WTC11 (cell line): Measurements from ENCODE around the gene DAND5. TPM values are rescaled to one million over a fixed set of nuclear protein-coding genes. Genes with fewer than 3 reads are reported as not detected.

Experiments
- ATAC-seq: fragments of 200-7000 bp; cut with Tn5 transposase; 2 replicates; pipeline ENCODE4 v1.10.0; 2021; ENCODE audit warnings: mild to moderate bottlenecking, moderate library complexity
- CTCF ChIA-PET: fragments of 300-600 bp; sonication (Branson Sonifier 250); formaldehyde crosslinking; loops from one replicate; lab custom pipeline; 2021; ENCODE audit warnings: antibody characterized with exemption; lab: Charles Lee
- POLR2A ChIA-PET: fragments of 350-600 bp; sonication (Branson Sonifier 250); formaldehyde crosslinking; loops from one replicate; lab custom pipeline; 2021; ENCODE audit warnings: antibody characterized with exemption; lab: Charles Lee
- DNase-seq: peaks from one replicate; pipeline ENCODE4 v3.0.0; 2021; ENCODE audit warnings: low spot score
- H3K27ac Mint-ChIP-seq: 2 replicates; pipeline ENCODE4 v1.8.0; 2021; ENCODE audit warnings: mixed read lengths
- H3K27me3 Mint-ChIP-seq: 2 replicates; pipeline ENCODE4 v1.8.0; 2021; ENCODE audit warnings: low read depth, mild to moderate bottlenecking, moderate library complexity, mixed read lengths
- H3K36me3 Mint-ChIP-seq: 2 replicates; pipeline ENCODE4 v1.8.0; 2021; ENCODE audit warnings: mixed read lengths
- H3K4me1 Mint-ChIP-seq: 2 replicates; pipeline ENCODE4 v1.8.0; 2022; ENCODE audit warnings: mixed read lengths
- H3K4me3 Mint-ChIP-seq: 2 replicates; pipeline ENCODE4 v1.8.0; 2021; ENCODE audit warnings: mild to moderate bottlenecking, moderate library complexity, mixed read lengths
- H3K9me3 Mint-ChIP-seq: 2 replicates; pipeline ENCODE4 v1.8.0; 2021; ENCODE audit warnings: mixed read lengths
- AFF4 ChIP-seq: sonication (generic); formaldehyde crosslinking; IDR thresholded peaks from 2 replicates; pipeline ENCODE4 v1.8.1; 2023; ENCODE audit warnings: mild to moderate bottlenecking, missing genetic modification reagents, borderline replicate concordance
- ATF1 ChIP-seq: sonication (generic); formaldehyde crosslinking; IDR thresholded peaks from 2 replicates; pipeline ENCODE4 v1.8.1; 2023; ENCODE audit warnings: mild to moderate bottlenecking, moderate library complexity, missing genetic modification reagents
- ATF2 ChIP-seq: sonication (generic); formaldehyde crosslinking; IDR thresholded peaks from 2 replicates; pipeline ENCODE4 v1.8.1; 2022; ENCODE audit warnings: low read depth, missing genetic modification reagents, borderline replicate concordance
- CDX4 ChIP-seq: fragments of 250-450 bp; sonication (Bioruptor Pico); IDR thresholded peaks from 2 replicates; pipeline ENCODE4 v1.9.0; 2021; ENCODE audit warnings: moderate library complexity, mild to moderate bottlenecking, inconsistent platforms, borderline replicate concordance
- ELF4 ChIP-seq: sonication (generic); formaldehyde crosslinking; IDR thresholded peaks from 2 replicates; pipeline ENCODE4 v1.8.1; 2022; ENCODE audit warnings: low read depth, mild to moderate bottlenecking, moderate library complexity, missing genetic modification reagents
- ESRRA ChIP-seq: sonication (generic); formaldehyde crosslinking; IDR thresholded peaks from 2 replicates; pipeline ENCODE4 v1.8.1; 2022; ENCODE audit warnings: mild to moderate bottlenecking, missing genetic modification reagents, borderline replicate concordance
- FOXJ3 ChIP-seq: sonication (generic); formaldehyde crosslinking; IDR thresholded peaks from 2 replicates; pipeline ENCODE4 v1.9.0; 2021; ENCODE audit warnings: missing genetic modification reagents, mild to moderate bottlenecking, borderline replicate concordance
- NR2C2 ChIP-seq: sonication (generic); formaldehyde crosslinking; IDR thresholded peaks from 2 replicates; pipeline ENCODE4 v1.8.0; 2022; ENCODE audit warnings: mild to moderate bottlenecking, missing genetic modification reagents
- OVOL2 ChIP-seq: fragments of 250-450 bp; sonication (Bioruptor Pico); IDR thresholded peaks from 2 replicates; pipeline ENCODE4 v1.9.0; 2021; ENCODE audit warnings: mild to moderate bottlenecking, borderline replicate concordance
- SMAD4 ChIP-seq: sonication (generic); formaldehyde crosslinking; IDR thresholded peaks from 2 replicates; pipeline ENCODE4 v1.8.0; 2022; ENCODE audit warnings: mild to moderate bottlenecking, missing genetic modification reagents
- ZNF219 ChIP-seq: sonication (generic); formaldehyde crosslinking; IDR thresholded peaks from 2 replicates; pipeline ENCODE4 v1.8.0; 2023; ENCODE audit warnings: missing genetic modification reagents, mild to moderate bottlenecking, borderline replicate concordance
- ZNF396 ChIP-seq: fragments of 250-450 bp; sonication (Bioruptor Pico); IDR thresholded peaks from 2 replicates; pipeline ENCODE4 v1.8.0; 2021; ENCODE audit warnings: mild to moderate bottlenecking, moderate library complexity, borderline replicate concordance
- ZNF423 ChIP-seq: fragments of 250-450 bp; sonication (Bioruptor Pico); IDR thresholded peaks from 2 replicates; pipeline ENCODE4 v2.1.2; 2022; ENCODE audit warnings: mild to moderate bottlenecking, moderate library complexity
- ZNF425 ChIP-seq: fragments of 250-450 bp; sonication (Bioruptor Pico); conservative IDR thresholded peaks from 2 replicates; pipeline ENCODE4 v1.9.0; 2021; ENCODE audit warnings: mild to moderate bottlenecking
- total RNA-seq: library from RNA; stranded (reverse); gene quantifications from 3 replicates; pipeline ENCODE4 v1.2.3, GENCODE V29; 2021
- TF ChIP-seq, protein P1 (sequence below): sonication (generic); formaldehyde crosslinking; IDR thresholded peaks from 2 replicates; pipeline ENCODE4 v1.8.0; 2022; ENCODE audit warnings: mild to moderate bottlenecking, missing genetic modification reagents
- TF ChIP-seq, protein P2 (sequence below): sonication (generic); formaldehyde crosslinking; IDR thresholded peaks from 2 replicates; pipeline ENCODE4 v1.8.0; 2022; ENCODE audit warnings: mild to moderate bottlenecking, missing genetic modification reagents

DAND5 gene
- total RNA-seq, 1 experiment from 2014 or later = 0.22 TPM

DNA sequence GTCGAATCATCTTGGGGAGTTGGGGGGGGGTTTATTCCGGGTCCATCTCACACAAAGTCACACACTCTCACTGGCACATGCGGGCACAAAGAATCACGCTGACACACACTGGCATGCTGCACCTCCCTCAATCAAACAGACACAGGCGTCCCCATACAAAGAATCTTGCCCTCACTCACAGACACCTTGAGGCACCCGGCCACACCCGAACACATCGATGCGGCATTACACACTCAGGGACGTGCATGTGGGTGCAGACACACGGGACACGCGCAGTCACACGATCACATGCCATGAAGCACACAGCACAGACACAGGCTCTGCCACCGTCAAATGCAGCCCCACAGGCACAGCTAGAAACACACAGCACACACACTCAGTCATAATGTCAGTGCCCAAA lies 33.7 kb downstream of the DAND5 start (continued):
- TF ChIP-seq AFF4 (CRISPR knock-in tag) = no peak

GRCh38 chr19:13004273-13004672 lies 34.9 kb downstream of the DAND5 start:
- Mint-ChIP-seq H3K4me3 (no peak overlapping the region), H3K9me3 (no peaks in the 10 kb centered on the region), H3K27me3 (peaks cover 88% of the 10 kb centered on the region), H3K4me1 (0 out of 2 replicates have a peak, but pooled peaks cover 2% of the 10 kb centered on the region), H3K36me3 (no peaks in the 10 kb centered on the region), H3K27ac (no peak overlapping the region)
- ATAC-seq (no peak), DNase-seq (no peak)
- ChIA-PET CTCF (interaction anchor here (0.9 to 4.5 kb wide), 11 partner anchors 19 to 100 kb away, joined by 3 to 36 read pairs (median 5); no protein-coding TSS in a partner anchor), POLR2A (no interaction called here)
- no peak for TF ChIP-seq ZNF396 (CRISPR knock-in tag)
- no peak for TF ChIP-seq ZNF219 (CRISPR knock-in tag)
- no peak for TF ChIP-seq ATF2 (CRISPR knock-in tag)
- TF ChIP-seq ZNF425 (CRISPR knock-in tag) = no peak
- no peak for TF ChIP-seq OVOL2 (CRISPR knock-in tag)
- no peak for TF ChIP-seq ATF1 (CRISPR knock-in tag)
- TF ChIP-seq ZNF423 = no peak
- no peak for TF ChIP-seq NR2C2 (CRISPR knock-in tag)
- no peak for TF ChIP-seq SMAD4 (CRISPR knock-in tag)
- no peak for TF ChIP-seq ELF4 (CRISPR knock-in tag)
- TF ChIP-seq, protein P1, sequence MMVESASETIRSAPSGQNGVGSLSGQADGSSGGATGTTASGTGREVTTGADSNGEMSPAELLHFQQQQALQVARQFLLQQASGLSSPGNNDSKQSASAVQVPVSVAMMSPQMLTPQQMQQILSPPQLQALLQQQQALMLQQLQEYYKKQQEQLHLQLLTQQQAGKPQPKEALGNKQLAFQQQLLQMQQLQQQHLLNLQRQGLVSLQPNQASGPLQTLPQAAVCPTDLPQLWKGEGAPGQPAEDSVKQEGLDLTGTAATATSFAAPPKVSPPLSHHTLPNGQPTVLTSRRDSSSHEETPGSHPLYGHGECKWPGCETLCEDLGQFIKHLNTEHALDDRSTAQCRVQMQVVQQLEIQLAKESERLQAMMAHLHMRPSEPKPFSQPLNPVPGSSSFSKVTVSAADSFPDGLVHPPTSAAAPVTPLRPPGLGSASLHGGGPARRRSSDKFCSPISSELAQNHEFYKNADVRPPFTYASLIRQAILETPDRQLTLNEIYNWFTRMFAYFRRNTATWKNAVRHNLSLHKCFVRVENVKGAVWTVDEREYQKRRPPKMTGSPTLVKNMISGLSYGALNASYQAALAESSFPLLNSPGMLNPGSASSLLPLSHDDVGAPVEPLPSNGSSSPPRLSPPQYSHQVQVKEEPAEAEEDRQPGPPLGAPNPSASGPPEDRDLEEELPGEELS (CRISPR knock-in tag) = no peak
- TF ChIP-seq FOXJ3 (CRISPR knock-in tag) = no peak
- TF ChIP-seq CDX4 (CRISPR knock-in tag) = no peak
- TF ChIP-seq ESRRA (CRISPR knock-in tag) = no peak
- TF ChIP-seq, protein P2, sequence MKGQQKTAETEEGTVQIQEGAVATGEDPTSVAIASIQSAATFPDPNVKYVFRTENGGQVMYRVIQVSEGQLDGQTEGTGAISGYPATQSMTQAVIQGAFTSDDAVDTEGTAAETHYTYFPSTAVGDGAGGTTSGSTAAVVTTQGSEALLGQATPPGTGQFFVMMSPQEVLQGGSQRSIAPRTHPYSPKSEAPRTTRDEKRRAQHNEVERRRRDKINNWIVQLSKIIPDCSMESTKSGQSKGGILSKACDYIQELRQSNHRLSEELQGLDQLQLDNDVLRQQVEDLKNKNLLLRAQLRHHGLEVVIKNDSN (CRISPR knock-in tag) = no peak
- TF ChIP-seq, all 79 proteins: peak for 0
